Activated CD4-positive, alpha-beta T cell treated with anti-CD3 and anti-CD28 coated beads for 24 hours (primary cell): Measurements from ENCODE around the gene USP21.

Experiments
- DNase-seq, 2 donors: peaks; one replicate each; pipeline ENCODE4 v3.0.0-alpha.2; 2020; ENCODE audit warnings: low read depth in 2 of 2

USP21 gene

GRCh38 chr1:161133220-161133740 lies 26.0 kb upstream of the USP21 start:
- DNase-seq = no peak

GRCh38 chr1:161137881-161138280 lies 21.4 kb upstream of the USP21 start:
- no peak for DNase-seq

- no peak for DNase-seq
Observed at GRCh38 chr1:161138431-161138830, 20.9 kb upstream of the USP21 start.

- peak in 1 of 2 donors; percentile 32 for DNase-seq
Observed at GRCh38 chr1:161139766-161140165, 19.5 kb upstream of the USP21 start.

- no peak for DNase-seq
Observed at GRCh38 chr1:161140755-161141400, 18.4 kb upstream of the USP21 start.

- DNase-seq = no peak
Observed at GRCh38 chr1:161145832-161146231, 13.5 kb upstream of the USP21 start.

GRCh38 chr1:161153176-161153575 lies 6.1 kb upstream of the USP21 start:
- DNase-seq = no peak

GRCh38 chr1:161153682-161154337 lies 5.5 kb upstream of the USP21 start, which contains the start of gene UFC1:
UFC1 (plus strand) TSS chr1:161153978; CDS start chr1:161153998, 20 bp downstream.
- DNase-seq = peak; percentile 63 to 68

- DNase-seq = no peak
Observed at GRCh38 chr1:161157867-161158266, 1.4 kb upstream of the USP21 start.

- no peak for DNase-seq
Observed at GRCh38 chr1:161158316-161159010, 837 bp upstream of the USP21 start.

- no peak for DNase-seq
Observed at GRCh38 chr1:161159913-161160243, 578 bp downstream of the USP21 start.

GRCh38 chr1:161160671-161161145 lies 1.4 kb downstream of the USP21 start:
- DNase-seq = no peak

GRCh38 chr1:161161652-161162051 lies 2.4 kb downstream of the USP21 start:
- DNase-seq = no peak

GRCh38 chr1:161162052-161162451 lies 2.8 kb downstream of the USP21 start:
- DNase-seq = no peak

- DNase-seq = no peak
Observed at GRCh38 chr1:161162806-161163205, 3.5 kb downstream of the USP21 start.

GRCh38 chr1:161163793-161164192 lies 4.5 kb downstream of the USP21 start:
- no peak for DNase-seq

GRCh38 chr1:161164901-161165610 lies 5.8 kb downstream of the USP21 start:
- DNase-seq = no peak

- peak; percentile 80 to 86 for DNase-seq
Observed at GRCh38 chr1:161165742-161166668, 6.7 kb downstream of the USP21 start, which contains the start of gene PPOX. PPOX (plus strand) TSS chr1:161166426; CDS start chr1:161166848, 422 bp downstream.

GRCh38 chr1:161166669-161167548 lies 7.6 kb downstream of the USP21 start:
- DNase-seq = no peak

GRCh38 chr1:161168906-161169305 lies 9.6 kb downstream of the USP21 start:
- no peak for DNase-seq
